HG02852 (cell line): ENCODE data around the gene WRAP53.

Experiments
- ATAC-seq: cut with Tn5 transposase; IDR thresholded peaks from one replicate; pipeline ENCODE4 v1.9.1; 2021; ENCODE audit warnings: mild to moderate bottlenecking, moderate library complexity; ENCODE audit not compliant: unreplicated experiment

Gene WRAP53

DNA sequence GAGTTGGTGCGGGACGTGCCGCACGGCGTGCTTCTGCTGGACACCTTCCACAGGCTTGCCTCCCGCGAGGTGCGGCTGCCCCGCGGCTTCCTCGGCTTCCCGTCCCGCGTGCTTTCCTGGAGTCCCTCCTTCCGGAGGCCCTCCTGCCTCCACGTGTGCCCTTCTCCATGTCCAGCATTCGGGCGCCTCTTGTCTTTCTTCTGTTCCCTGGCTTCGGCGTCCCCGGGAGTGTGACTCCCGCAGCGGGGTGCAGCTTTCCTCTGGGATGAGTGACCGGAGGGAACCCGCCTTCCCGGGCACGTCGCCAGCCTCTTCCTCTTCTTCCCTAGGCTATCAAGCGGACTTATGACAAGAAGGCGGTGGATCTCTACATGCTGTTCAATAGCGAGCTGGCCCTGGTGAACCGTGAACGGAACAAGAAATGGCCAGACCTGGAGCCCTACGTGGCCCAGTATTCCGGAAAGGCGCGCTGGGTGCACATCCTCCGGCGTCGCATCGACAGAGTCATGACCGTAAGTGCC, 52.3 kb downstream of the WRAP53 start:
- ATAC-seq, result no peak

DNA sequence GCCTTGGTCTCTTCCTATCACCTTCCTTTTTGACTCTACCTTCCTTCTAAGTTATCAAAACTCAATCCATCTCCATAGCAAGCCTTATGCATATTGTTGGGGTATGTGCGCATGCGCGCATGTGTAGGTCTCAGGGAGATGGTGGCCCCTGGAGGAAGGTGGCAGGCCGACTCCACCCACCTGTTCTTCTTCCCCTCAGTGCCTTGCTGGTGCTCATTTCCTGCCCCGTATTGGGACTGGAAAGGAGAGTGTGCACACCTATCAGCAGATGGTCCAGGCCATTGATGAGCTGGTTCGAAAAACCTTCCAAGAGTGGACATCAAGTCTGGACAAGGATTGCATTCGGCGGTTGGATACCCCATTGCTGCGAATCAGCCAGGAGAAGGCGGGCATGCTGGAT, 54.5 kb downstream of the WRAP53 start:
- no peak for ATAC-seq

DNA sequence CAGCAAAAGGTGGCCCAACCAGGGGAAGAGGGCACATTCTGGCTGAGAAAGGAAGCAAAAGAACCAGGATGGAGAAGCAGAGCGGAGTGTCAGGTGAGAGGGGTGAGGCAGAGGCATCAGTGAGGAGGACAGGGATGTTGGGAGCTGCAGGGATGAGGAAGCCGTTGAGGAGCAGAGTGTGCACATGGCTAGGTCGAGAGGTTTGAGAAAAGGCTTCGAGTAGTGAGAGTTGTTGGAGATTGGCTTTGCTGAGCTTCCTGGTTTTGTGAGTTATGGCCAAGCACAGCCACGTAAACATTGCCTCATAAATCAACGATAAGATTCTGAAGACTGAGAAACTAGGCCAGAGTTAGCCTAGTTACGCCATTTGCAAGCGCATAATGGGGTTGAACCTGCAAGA, 56.1 kb downstream of the WRAP53 start:
- no peak for ATAC-seq

DNA sequence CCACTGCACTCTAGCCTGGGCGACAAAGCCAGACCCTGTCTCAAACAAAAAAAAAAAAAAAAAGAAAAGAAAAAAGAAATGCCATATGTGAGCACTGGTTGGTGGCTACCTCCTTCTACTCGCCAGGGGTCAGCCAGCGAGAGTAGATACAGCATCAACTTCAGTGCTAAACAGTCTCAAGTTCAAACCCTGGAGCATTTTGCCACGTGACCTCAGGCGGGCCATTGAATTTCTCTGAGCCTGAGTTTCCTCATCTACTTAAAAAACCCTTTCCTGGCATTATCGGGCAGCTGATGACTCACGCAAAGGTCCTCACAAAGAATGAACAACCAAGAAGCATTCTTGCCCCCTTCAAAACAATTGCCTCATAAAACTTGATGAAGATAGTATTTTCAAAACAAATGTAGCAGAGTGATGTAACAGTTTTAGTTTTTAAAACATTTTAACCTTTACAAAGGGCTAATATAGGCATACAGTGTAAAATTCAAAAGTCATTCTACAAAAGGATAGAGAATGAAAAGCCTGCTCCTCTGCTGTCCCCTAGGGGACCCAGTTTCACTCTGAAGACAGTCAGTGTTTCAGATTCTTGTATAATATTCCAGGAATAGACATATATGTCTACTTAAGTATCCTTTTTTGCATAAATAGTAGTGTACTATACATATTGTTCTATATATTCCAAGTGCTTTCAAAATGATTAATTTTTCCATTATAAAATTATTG, 57.6 kb downstream of the WRAP53 start:
- ATAC-seq, result no peak

DNA sequence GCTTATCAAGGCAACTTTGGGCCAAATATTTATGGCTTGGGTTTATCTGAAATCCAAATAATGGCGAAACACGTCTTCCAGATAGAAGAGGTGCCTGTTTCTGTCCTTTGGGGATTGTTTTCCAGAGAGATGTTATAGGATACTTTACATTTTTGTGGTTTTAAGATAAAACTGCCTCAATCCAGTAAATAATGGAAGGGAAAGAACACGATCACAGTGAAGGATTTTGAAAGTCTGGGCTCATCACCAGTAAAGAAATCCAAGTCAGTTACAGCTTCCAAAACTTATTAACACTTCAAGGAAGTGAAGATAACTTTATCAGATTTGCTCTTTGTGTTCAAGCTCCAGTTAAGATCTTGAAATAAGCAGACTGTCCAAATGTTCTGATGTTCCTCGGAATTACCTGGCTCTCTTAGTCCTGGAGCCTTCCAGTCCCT, 59.4 kb downstream of the WRAP53 start:
- ATAC-seq, result no peak

DNA sequence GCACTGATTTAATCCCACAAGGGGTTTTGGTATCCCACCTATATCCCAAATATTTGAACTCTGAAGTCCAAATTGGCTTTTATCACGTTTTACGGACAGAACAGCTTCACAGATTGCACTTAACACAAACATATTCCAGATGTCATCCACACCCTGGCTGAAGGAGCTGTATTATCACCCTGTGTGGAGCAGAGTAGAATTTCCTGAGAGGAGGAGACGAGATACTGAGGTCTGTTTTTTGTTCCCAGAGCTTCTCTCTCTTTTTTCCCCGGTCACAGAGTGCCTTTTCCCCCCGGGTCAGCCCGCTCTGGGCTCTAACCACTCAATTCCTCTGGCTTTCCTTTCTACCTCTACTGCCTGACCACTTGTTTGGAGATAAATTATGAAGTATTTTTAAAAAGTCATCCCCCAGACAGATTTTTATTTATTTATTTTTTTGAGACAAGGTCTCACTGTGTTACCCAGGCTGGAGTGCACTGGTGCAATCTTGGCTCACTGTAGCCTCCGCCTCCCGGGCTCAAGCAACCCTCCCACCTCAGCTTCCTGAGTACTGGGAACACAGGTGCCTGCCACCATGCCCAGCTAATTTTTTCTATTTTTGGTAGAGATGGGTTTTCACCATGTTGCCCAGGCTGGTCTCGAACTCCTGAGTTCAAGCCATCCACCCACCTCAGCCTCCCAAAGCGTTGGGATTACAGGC, 59.9 kb downstream of the WRAP53 start:
- no peak for ATAC-seq

DNA sequence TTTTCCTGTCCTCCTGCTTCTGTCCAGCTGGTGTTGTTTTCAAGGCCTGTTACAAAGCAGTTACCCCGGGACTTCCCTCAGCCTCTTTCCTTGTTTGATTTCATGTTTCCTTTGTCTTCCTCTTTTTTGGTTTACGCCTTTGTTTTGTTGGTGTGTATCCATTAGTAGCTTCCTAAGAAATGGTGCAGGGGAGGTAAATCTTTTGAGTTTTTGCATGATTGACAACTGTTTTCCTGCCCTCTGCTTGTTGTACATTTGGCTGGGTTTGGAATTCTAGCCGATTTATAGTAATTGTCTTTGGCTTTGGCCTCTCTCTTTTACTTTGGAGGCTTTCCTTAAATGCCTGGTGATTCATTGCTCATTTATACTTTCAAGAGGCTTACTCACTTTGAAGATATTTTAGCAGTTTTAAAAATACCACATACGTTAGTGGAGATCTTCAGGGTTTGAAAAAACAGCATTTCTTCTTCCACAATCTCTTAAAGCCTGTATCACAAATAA, 62.1 kb downstream of the WRAP53 start:
- ATAC-seq, result no peak
